ENCODE data around the gene CAPZA1. TPM values are rescaled to one million over a fixed set of nuclear protein-coding genes. Genes with fewer than 3 reads are reported as not detected.

The CAPZA1 gene
- polyA plus RNA-seq, 1 of the 3 experiments (the other 2 are of a cell fraction), result 50.8 TPM

DNA sequence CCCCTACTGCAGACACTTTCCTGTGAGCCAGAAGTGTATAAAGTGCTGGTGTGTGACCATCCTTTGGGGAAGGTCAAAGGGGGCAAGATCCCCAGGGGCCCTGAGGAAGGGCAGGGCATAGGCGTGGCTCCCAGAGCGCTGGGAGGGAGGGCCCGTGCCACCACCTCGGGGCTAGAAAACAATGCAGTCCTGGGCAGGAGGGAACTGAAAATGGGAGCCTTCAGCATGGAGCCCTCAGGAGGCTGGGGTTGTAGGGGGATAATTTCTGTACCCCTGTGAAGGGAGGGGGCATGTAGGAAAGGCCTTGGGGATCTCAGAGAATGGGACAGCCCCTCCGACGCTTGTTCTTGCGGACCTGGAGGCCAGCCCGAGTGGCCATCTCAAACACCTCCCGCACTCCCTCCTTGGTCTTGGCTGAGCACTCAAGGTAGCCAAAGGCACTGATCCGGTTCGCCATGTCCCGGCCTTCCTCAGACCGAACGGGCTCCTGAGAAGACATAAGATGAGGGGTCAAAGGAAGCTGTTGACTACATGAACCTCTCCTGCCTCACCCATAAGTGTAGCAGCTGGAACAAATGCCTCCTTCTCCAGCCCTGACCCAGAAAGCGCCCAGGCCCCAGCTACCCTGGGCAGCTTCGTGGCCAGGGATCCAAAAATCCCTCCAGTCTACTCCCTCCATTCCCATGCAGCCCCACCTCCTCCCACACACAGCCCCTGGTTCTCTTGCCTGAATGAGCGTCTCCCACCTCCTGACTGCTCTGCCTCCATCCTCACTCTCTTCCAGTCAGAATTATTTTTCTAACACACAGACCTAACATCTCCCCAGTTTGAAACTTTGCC is 81.8 kb downstream of the CAPZA1 start (continued):
- TF ChIP-seq, protein P1, sequence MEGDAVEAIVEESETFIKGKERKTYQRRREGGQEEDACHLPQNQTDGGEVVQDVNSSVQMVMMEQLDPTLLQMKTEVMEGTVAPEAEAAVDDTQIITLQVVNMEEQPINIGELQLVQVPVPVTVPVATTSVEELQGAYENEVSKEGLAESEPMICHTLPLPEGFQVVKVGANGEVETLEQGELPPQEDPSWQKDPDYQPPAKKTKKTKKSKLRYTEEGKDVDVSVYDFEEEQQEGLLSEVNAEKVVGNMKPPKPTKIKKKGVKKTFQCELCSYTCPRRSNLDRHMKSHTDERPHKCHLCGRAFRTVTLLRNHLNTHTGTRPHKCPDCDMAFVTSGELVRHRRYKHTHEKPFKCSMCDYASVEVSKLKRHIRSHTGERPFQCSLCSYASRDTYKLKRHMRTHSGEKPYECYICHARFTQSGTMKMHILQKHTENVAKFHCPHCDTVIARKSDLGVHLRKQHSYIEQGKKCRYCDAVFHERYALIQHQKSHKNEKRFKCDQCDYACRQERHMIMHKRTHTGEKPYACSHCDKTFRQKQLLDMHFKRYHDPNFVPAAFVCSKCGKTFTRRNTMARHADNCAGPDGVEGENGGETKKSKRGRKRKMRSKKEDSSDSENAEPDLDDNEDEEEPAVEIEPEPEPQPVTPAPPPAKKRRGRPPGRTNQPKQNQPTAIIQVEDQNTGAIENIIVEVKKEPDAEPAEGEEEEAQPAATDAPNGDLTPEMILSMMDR (IDR thresholded peaks at IDR 0.05), result no peak
- TF ChIP-seq NFIC (IDR thresholded peaks at IDR 0.05; ENCODE audit: borderline replicate concordance) (no peak), TAF1 (IDR thresholded peaks at IDR 0.05; ENCODE audit: borderline replicate concordance, low read depth, low read length) (no peak), MXI1 (IDR thresholded peaks at IDR 0.05; ENCODE audit: low read depth, low read length) (no peak), SMC3 (IDR thresholded peaks at IDR 0.05; ENCODE audit: low read depth, low read length) (no peak)

DNA sequence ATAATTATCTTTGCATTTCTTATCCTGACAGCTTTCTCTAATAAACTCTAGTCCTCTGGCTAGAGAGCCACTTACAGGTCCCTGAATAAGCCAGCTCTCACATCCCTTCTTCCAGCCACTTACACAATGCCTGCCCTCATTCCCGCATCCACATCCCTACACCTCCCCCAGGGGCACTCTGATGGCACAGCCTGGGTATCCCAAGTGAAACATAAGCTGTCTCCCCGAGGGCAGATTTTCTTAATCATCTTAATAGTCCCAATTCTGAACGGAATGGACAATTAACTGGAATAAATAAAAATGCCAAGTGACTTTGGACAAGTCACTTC is 82.4 kb downstream of the CAPZA1 start:
- Histone ChIP-seq H4K20me1 (ENCODE audit: insufficient read depth) (peaks cover 11% of the 10 kb centered on the region), H3K9ac (no peak overlapping the region), H3K27me3 (ENCODE audit: insufficient read depth) (no peaks in the 10 kb centered on the region), H3K4me2 (no peak overlapping the region), H2AFZ (ENCODE audit: low read depth) (no peak overlapping the region), H3K79me2 (ENCODE audit: insufficient read depth) (peaks cover 43% of the 10 kb centered on the region), H3K27ac (ENCODE audit: low read depth in 2 of 2, low read length in 1 of 2) (peak overlapping the region in 1 of 2 experiments; percentile 90; a peak in 3 of 4 replicates), H3K36me3 (replicated peaks in 1 of 2; ENCODE audit: control insufficient read depth in 1 of 2, insufficient read depth in 2 of 2, low read length in 1 of 2) (peaks cover 28 to 51% of the 10 kb centered on the region in 2 experiments), H3K9me2 (no peaks in the 10 kb centered on the region), H3K4me3 (ENCODE audit: low read depth in 2 of 2, low read length in 1 of 2) (no peak overlapping the region), H3K4me1 (ENCODE audit: control insufficient read depth in 1 of 2, insufficient read depth in 2 of 2, low read depth in 1 of 2, low read length in 1 of 2) (peaks cover 36 to 60% of the 10 kb centered on the region in 2 experiments; a peak in 3 of 4 replicates), H3F3A (replicated peaks; ENCODE audit: insufficient read depth) (peaks cover 45% of the 10 kb centered on the region), H3K9me3 (no peaks in the 10 kb centered on the region)
- TF ChIP-seq, protein P2, sequence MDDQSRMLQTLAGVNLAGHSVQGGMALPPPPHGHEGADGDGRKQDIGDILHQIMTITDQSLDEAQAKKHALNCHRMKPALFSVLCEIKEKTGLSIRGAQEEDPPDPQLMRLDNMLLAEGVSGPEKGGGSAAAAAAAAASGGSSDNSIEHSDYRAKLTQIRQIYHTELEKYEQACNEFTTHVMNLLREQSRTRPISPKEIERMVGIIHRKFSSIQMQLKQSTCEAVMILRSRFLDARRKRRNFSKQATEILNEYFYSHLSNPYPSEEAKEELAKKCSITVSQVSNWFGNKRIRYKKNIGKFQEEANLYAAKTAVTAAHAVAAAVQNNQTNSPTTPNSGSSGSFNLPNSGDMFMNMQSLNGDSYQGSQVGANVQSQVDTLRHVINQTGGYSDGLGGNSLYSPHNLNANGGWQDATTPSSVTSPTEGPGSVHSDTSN (IDR thresholded peaks at IDR 0.05), result no peak
- TF ChIP-seq FOXJ3 (CRISPR knock-in tag; IDR thresholded peaks at IDR 0.05), result no peak
- no peak for TF ChIP-seq EP300 (IDR thresholded peaks at IDR 0.05; ENCODE audit: borderline replicate concordance in 1 of 2, low read depth in 1 of 2, low read length in 1 of 2)
- TF ChIP-seq, protein P1 (IDR thresholded peaks at IDR 0.05), result no peak
- no peak for TF ChIP-seq RCOR1 (IDR thresholded peaks at IDR 0.05; ENCODE audit: low read length)
- TF ChIP-seq, protein P3, sequence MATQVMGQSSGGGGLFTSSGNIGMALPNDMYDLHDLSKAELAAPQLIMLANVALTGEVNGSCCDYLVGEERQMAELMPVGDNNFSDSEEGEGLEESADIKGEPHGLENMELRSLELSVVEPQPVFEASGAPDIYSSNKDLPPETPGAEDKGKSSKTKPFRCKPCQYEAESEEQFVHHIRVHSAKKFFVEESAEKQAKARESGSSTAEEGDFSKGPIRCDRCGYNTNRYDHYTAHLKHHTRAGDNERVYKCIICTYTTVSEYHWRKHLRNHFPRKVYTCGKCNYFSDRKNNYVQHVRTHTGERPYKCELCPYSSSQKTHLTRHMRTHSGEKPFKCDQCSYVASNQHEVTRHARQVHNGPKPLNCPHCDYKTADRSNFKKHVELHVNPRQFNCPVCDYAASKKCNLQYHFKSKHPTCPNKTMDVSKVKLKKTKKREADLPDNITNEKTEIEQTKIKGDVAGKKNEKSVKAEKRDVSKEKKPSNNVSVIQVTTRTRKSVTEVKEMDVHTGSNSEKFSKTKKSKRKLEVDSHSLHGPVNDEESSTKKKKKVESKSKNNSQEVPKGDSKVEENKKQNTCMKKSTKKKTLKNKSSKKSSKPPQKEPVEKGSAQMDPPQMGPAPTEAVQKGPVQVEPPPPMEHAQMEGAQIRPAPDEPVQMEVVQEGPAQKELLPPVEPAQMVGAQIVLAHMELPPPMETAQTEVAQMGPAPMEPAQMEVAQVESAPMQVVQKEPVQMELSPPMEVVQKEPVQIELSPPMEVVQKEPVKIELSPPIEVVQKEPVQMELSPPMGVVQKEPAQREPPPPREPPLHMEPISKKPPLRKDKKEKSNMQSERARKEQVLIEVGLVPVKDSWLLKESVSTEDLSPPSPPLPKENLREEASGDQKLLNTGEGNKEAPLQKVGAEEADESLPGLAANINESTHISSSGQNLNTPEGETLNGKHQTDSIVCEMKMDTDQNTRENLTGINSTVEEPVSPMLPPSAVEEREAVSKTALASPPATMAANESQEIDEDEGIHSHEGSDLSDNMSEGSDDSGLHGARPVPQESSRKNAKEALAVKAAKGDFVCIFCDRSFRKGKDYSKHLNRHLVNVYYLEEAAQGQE (IDR thresholded peaks at IDR 0.05; ENCODE audit: low read depth, low read length), result no peak
- TF ChIP-seq YY1 (IDR thresholded peaks at IDR 0.05; ENCODE audit: low read depth), result no peak
- no peak for TF ChIP-seq FOXM1 (IDR thresholded peaks at IDR 0.05; ENCODE audit: low read depth)
- no peak for TF ChIP-seq ELF1 (IDR thresholded peaks at IDR 0.05)
- no peak for TF ChIP-seq RAD21 (IDR thresholded peaks at IDR 0.05; ENCODE audit: low read length)
- no peak for TF ChIP-seq GATA2 (CRISPR knock-in tag; IDR thresholded peaks at IDR 0.05)
- TF ChIP-seq, protein P4, sequence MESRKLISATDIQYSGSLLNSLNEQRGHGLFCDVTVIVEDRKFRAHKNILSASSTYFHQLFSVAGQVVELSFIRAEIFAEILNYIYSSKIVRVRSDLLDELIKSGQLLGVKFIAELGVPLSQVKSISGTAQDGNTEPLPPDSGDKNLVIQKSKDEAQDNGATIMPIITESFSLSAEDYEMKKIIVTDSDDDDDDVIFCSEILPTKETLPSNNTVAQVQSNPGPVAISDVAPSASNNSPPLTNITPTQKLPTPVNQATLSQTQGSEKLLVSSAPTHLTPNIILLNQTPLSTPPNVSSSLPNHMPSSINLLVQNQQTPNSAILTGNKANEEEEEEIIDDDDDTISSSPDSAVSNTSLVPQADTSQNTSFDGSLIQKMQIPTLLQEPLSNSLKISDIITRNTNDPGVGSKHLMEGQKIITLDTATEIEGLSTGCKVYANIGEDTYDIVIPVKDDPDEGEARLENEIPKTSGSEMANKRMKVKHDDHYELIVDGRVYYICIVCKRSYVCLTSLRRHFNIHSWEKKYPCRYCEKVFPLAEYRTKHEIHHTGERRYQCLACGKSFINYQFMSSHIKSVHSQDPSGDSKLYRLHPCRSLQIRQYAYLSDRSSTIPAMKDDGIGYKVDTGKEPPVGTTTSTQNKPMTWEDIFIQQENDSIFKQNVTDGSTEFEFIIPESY (IDR thresholded peaks at IDR 0.05; ENCODE audit: borderline replicate concordance, low read depth), result no peak
- no peak for TF ChIP-seq TCF12 (IDR thresholded peaks at IDR 0.05)
- TF ChIP-seq RXRA (IDR thresholded peaks at IDR 0.05; ENCODE audit: borderline replicate concordance, low read depth), result no peak
- TF ChIP-seq TAF1 (IDR thresholded peaks at IDR 0.05; ENCODE audit: borderline replicate concordance, low read depth, low read length), result no peak
- DNase-seq, result no peak
- ChIA-PET POLR2A (interaction anchor here (0.6 to 1.2 kb wide), 3 partner anchors 28 to 1514 kb away, joined by 3 to 5 read pairs (median 3); partner anchors contain the start of gene MOV10), CTCF (interaction anchor here (0.7 to 4.4 kb wide), 6 partner anchors 13 to 311 kb away, joined by 3 to 21 read pairs (median 8); partner anchors contain the start of genes MOV10 and PPM1J)
- 71% methylated on average over 3 of the region's 3 CpGs for WGBS (ENCODE audit: low lambda C conversion rate)

Data from SK-N-SH (cell line).